Skeletal muscle satellite cell (primary cell): ENCODE results near the gene PNMA3.
"Not testable (repeated sequence)": the region's sequence is repeated elsewhere in the genome, so short reads cannot be mapped to it uniquely, and the experiment has no call there.

Experiments used
- H3K27me3 ChIP-seq: 2 replicates; pipeline ENCODE4 v1.7.0; 2013; ENCODE audit warnings: low read length; ENCODE audit not compliant: control insufficient read depth, insufficient read depth
- H3K36me3 ChIP-seq: 2 replicates; pipeline ENCODE4 v1.7.0; 2013; ENCODE audit warnings: mild to moderate bottlenecking, control low read depth, low read length; ENCODE audit not compliant: insufficient read depth
- H3K4me1 ChIP-seq: 2 replicates; pipeline ENCODE4 v1.7.0; 2013; ENCODE audit warnings: low read length; ENCODE audit not compliant: control insufficient read depth, insufficient read depth
- H3K4me2 ChIP-seq: 2 replicates; pipeline ENCODE4 v1.7.0; 2013; ENCODE audit warnings: mild to moderate bottlenecking, low read length
- H3K4me3 ChIP-seq: 2 replicates; pipeline ENCODE4 v1.7.0; 2013; ENCODE audit warnings: low read length
- H3K9ac ChIP-seq: 2 replicates; pipeline ENCODE4 v1.7.0; 2013; ENCODE audit warnings: mild to moderate bottlenecking, low read depth, low read length, moderate library complexity
- H3K9me3 ChIP-seq: replicated peaks from 2 replicates; pipeline ENCODE4 v1.7.0; 2013; ENCODE audit warnings: mild to moderate bottlenecking, control low read depth, low read length

The PNMA3 gene

GRCh38 chrX:153057281-153057680 is 1.0 kb downstream of the PNMA3 start:
- H3K9ac ChIP-seq = no peak overlapping the region
- no peak overlapping the region for H3K4me2 ChIP-seq
- no peak overlapping the region for H3K4me3 ChIP-seq
- H3K27me3 ChIP-seq = peaks cover 25% of the 10 kb centered on the region
- no peaks in the 10 kb centered on the region for H3K4me1 ChIP-seq
- H3K9me3 ChIP-seq = no peaks in the 10 kb centered on the region
- no peaks in the 10 kb centered on the region for H3K36me3 ChIP-seq

- H3K36me3 ChIP-seq = no peaks in the 10 kb centered on the region
- no peak overlapping the region for H3K9ac ChIP-seq
- no peaks in the 10 kb centered on the region for H3K9me3 ChIP-seq
- H3K27me3 ChIP-seq = peaks cover 25% of the 10 kb centered on the region
- no peak overlapping the region for H3K4me2 ChIP-seq
- no peaks in the 10 kb centered on the region for H3K4me1 ChIP-seq
- no peak overlapping the region for H3K4me3 ChIP-seq
Measured at GRCh38 chrX:153059191-153060094, 3.2 kb downstream of the PNMA3 start.

GRCh38 chrX:153060095-153060445 is 3.8 kb downstream of the PNMA3 start:
- Histone ChIP-seq H3K4me1 (no peaks in the 10 kb centered on the region), H3K27me3 (peaks cover 21% of the 10 kb centered on the region), H3K36me3 (no peaks in the 10 kb centered on the region), H3K9ac (no peak overlapping the region), H3K4me3 (no peak overlapping the region), H3K9me3 (no peaks in the 10 kb centered on the region), H3K4me2 (no peak overlapping the region)

- Histone ChIP-seq H3K27me3 (peaks cover 17% of the 10 kb centered on the region), H3K36me3 (no peaks in the 10 kb centered on the region), H3K9ac (no peak overlapping the region), H3K4me1 (no peaks in the 10 kb centered on the region), H3K4me2 (no peak overlapping the region), H3K4me3 (no peak overlapping the region), H3K9me3 (no peaks in the 10 kb centered on the region)
Measured at GRCh38 chrX:153061732-153062131, 5.5 kb downstream of the PNMA3 start.

GRCh38 chrX:153063315-153063714 is 7.0 kb downstream of the PNMA3 start:
- Histone ChIP-seq H3K4me1 (no peaks in the 10 kb centered on the region), H3K4me3 (no peak overlapping the region), H3K9me3 (no peaks in the 10 kb centered on the region), H3K4me2 (no peak overlapping the region), H3K36me3 (no peaks in the 10 kb centered on the region), H3K9ac (no peak overlapping the region), H3K27me3 (peaks cover 2% of the 10 kb centered on the region)

- H3K4me2 ChIP-seq = no peak overlapping the region
- no peaks in the 10 kb centered on the region for H3K9me3 ChIP-seq
- H3K4me3 ChIP-seq = no peak overlapping the region
- no peaks in the 10 kb centered on the region for H3K4me1 ChIP-seq
- no peaks in the 10 kb centered on the region for H3K27me3 ChIP-seq
- H3K9ac ChIP-seq = no peak overlapping the region
- H3K36me3 ChIP-seq = no peaks in the 10 kb centered on the region
Measured at GRCh38 chrX:153064061-153064460, 7.8 kb downstream of the PNMA3 start.

- Histone ChIP-seq H3K9me3 (no peaks in the 10 kb centered on the region), H3K4me3 (no peak overlapping the region), H3K36me3 (no peaks in the 10 kb centered on the region), H3K4me1 (no peaks in the 10 kb centered on the region), H3K27me3 (no peaks in the 10 kb centered on the region), H3K4me2 (no peak overlapping the region), H3K9ac (no peak overlapping the region)
Measured at GRCh38 chrX:153065389-153065788, 9.1 kb downstream of the PNMA3 start.

- not testable (repeated sequence) for H3K4me3 ChIP-seq, H3K4me2 ChIP-seq, H3K4me1 ChIP-seq, H3K27me3 ChIP-seq, H3K9ac ChIP-seq, H3K9me3 ChIP-seq, H3K36me3 ChIP-seq
Measured at GRCh38 chrX:153066402-153066801, 10.1 kb downstream of the PNMA3 start.

GRCh38 chrX:153071909-153072583 is 15.8 kb downstream of the PNMA3 start, which contains the start of gene PNMA6A:
PNMA6A (plus strand) TSS chrX:153072454; CDS start chrX:153073063, 609 bp downstream.
- not testable (repeated sequence) for H3K27me3 ChIP-seq, H3K4me2 ChIP-seq, H3K9ac ChIP-seq, H3K9me3 ChIP-seq, H3K4me1 ChIP-seq, H3K4me3 ChIP-seq, H3K36me3 ChIP-seq

- H3K9ac ChIP-seq, H3K27me3 ChIP-seq, H3K4me2 ChIP-seq, H3K36me3 ChIP-seq, H3K9me3 ChIP-seq, H3K4me1 ChIP-seq, H3K4me3 ChIP-seq: not testable (repeated sequence)
Measured at GRCh38 chrX:153073331-153073730, 17.1 kb downstream of the PNMA3 start.

- Histone ChIP-seq H3K9me3 (no peaks in the 10 kb centered on the region), H3K4me3 (no peak overlapping the region), H3K36me3 (no peaks in the 10 kb centered on the region), H3K4me1 (no peaks in the 10 kb centered on the region), H3K9ac (no peak overlapping the region), H3K4me2 (no peak overlapping the region), H3K27me3 (no peaks in the 10 kb centered on the region)
Measured at GRCh38 chrX:153074262-153074899, 18.1 kb downstream of the PNMA3 start.
